ENCODE data around the gene CNOT8. TPM values are rescaled to one million over a fixed set of nuclear protein-coding genes. Genes with fewer than 3 reads are reported as not detected.

Gene CNOT8
- total RNA-seq, 1 experiment from 2014 or later, result 102 TPM

DNA sequence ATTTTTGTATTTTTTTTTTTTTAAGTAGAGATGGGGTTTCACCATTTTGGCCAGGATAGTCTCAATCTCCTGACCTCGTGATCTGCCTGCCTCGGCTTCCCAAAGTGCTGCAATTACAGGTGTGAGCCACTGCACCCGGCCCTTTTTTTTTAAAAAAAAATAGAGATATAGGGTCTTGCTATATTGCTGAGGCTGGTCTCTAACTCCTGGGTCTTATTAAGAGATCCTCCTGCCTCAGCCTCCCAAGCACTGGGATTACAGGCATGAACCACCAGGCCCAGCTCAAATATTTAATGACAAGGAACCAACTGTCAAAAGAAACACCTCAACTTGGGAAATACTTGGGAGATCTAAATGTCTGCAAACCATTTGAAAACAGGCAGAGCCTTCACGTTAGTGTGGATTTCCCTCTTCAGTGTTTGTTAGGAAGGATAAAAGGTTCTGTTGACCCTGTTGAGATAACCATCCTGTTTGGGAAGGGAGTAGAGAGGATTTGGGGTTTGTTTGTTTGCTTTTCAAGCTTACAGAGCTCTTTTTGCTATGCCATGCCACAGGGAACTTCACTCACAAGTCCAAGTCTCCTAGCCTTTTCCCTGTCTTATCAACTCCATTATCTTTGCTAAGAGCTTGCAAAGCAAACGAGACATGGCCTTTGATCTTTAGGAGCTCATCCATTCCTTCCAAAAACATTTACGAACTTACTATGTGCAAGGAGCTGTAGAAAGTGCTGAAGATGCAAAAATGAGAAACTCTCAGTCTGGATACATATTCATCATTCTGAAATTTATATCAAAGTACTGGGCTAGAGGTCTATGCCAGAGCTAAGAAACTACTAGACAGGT lies 15.5 kb upstream of the CNOT8 start:
- Histone ChIP-seq H3K36me3 (no peaks in the 10 kb centered on the region), H3K9me3 (replicated peaks) (no peaks in the 10 kb centered on the region), H3K27ac (no peak overlapping the region), H3K4me3 (no peak overlapping the region), H3K4me1 (replicated peaks) (no peaks in the 10 kb centered on the region), H3K27me3 (replicated peaks) (no peaks in the 10 kb centered on the region)
- DNase-seq (ENCODE audit: low read depth in 1 of 2, low spot score in 2 of 2), result no peak

DNA sequence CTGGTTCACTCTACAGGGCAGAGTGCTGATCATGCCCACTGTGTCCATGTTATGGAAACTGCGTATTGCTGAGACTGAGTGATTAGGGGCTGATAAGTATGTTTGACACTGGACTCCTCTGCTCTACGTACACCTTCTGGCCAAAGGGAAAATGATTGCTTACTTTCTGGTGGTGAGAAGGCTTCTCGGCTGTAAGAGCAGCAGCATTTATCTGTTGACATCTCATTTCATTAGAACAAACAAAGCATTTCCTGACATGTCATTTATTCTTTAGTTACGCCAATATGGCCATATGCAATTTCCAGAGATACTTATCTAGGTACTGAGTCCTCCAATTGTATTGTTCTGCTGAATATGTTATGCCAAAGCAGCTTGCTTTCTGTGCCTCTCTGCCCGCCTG lies 13.6 kb upstream of the CNOT8 start:
- H3K4me3 ChIP-seq, result no peak overlapping the region
- DNase-seq (ENCODE audit: low read depth in 1 of 2, low spot score in 2 of 2), result no peak
- no peak overlapping the region for H3K27ac ChIP-seq
- H3K36me3 ChIP-seq, result no peaks in the 10 kb centered on the region
- no peaks in the 10 kb centered on the region for H3K9me3 ChIP-seq (replicated peaks)
- no peaks in the 10 kb centered on the region; the same call in 1 of the 2 replicates for H3K4me1 ChIP-seq (replicated peaks)
- H3K27me3 ChIP-seq (replicated peaks), result no peaks in the 10 kb centered on the region

DNA sequence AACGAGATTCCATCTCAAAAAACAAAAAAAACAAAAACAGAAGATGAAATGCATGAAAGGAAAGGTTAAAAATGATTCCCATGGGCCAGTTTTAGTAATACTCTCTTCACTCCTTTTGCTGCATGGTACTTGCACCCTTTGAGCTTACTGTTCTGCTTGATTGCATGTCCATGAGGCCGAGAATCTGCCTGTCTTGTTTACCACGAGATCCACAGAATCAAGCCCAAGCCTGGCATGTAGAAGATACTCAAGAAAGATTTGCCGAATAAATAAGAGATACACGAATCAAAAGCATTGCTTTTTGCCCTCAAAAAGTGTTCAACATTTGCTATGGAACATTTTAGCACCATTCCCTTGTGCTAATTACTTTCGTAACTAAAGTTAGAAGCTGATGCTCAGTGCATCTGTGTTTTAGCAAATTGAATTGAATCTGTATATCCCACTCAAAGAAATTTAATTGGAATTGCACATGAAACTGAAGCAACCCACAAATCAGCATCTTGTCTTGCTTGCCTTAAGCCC lies 9.1 kb upstream of the CNOT8 start:
- Histone ChIP-seq H3K9me3 (replicated peaks) (no peaks in the 10 kb centered on the region), H3K36me3 (no peaks in the 10 kb centered on the region), H3K27ac (no peak overlapping the region), H3K27me3 (replicated peaks) (no peaks in the 10 kb centered on the region), H3K4me1 (replicated peaks) (peaks cover 9% of the 10 kb centered on the region), H3K4me3 (no peak overlapping the region)
- no peak for DNase-seq (ENCODE audit: low read depth in 1 of 2, low spot score in 2 of 2)

DNA sequence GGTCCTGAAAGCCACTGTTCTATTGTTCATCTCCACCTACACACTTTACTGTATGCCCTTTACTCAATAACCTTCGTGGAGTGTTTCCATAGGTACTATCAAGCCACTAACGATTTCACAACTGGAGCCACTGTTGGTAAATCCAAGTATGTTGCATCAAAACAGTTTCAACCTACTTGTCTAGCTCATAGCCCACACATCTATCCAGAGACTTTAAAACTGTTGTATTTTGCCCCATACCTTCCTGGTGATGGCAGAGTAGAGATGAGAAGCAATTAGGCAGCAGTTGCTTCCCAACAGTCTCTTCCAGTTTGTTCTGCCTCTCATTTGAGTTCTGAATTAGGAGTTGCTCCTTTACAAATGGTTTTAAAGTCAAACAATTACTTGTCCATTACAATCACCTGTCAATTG lies 8.6 kb upstream of the CNOT8 start:
- Histone ChIP-seq H3K9me3 (replicated peaks) (no peaks in the 10 kb centered on the region), H3K4me3 (no peak overlapping the region), H3K27me3 (replicated peaks) (no peaks in the 10 kb centered on the region), H3K36me3 (no peaks in the 10 kb centered on the region), H3K4me1 (replicated peaks) (peaks cover 9% of the 10 kb centered on the region), H3K27ac (no peak overlapping the region)
- no peak for DNase-seq (ENCODE audit: low read depth in 1 of 2, low spot score in 2 of 2)

DNA sequence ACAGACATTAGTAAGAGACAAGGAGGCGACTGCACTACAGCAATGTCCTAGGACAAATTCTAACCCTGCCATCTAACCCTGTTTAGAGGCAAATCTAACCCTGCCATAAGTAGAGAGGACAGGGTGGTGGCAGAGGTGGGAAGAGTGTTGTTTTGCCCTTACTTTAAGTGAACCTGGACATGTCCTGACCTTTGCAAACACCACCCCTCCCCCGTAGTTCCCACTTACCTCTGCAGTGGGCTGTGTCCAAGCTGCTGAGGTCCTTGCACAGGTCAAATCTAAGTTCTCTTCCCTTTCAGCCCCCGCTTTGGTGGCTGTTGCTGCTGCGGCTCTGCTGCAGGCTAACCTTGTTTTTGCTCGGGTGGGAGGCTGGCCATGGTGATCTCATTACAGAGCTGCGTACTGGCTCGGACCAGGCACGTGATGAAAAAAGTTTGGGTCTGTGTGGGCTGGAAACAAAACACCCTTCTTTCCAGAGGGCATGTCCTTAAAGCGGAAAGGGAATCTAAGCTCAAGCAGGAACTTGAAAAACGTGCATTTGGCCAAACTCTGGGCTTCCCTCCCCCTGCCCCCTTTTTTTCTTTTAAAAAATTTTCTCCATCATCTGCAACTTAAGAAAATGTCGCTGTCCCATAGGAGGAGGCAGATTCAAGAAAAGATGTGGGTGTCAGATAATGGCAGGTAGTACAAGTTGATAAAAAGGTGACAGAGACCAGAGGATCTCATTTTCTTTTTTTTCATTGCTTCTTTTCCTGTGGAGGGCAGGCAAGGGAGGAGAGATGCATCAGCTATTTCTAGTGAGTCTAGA lies 8.0 kb upstream of the CNOT8 start, which contains the start of gene FAXDC2:
TSS of gene FAXDC2 (minus strand) at position 349 of the 808 bp plus-strand sequence. CDS start 12,425 bp downstream, outside the sequence.
- Histone ChIP-seq H3K4me1 (replicated peaks) (peaks cover 9% of the 10 kb centered on the region), H3K9me3 (replicated peaks) (no peaks in the 10 kb centered on the region), H3K27ac (no peak within 1 kb of the TSS), H3K27me3 (replicated peaks) (no peaks in the 10 kb centered on the region), H3K4me3 (no peak within 1 kb of the TSS), H3K36me3 (no peaks in the 10 kb centered on the region)
- DNase-seq (ENCODE audit: low read depth in 1 of 2, low spot score in 2 of 2), result peak in 1 of 2 experiments; percentile 24

DNA sequence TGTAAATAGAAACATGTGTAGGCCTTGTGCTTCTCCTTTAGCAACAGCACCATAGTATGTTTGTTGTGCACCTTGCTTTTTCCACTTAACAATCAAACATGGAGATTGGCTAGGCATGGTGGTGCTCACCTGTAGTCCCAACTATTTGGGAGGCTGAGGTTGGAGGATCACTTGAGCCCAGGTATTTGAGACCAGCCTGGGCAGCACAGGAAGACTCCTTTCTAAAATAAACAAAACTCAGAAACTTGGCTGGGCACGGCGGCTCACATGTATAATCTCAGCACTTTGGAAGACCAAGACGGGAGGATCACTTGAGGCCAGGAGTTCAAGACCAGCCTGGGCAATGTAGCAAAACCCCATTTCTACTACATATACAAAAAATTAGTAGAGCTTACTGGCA lies 7.1 kb upstream of the CNOT8 start:
- Histone ChIP-seq H3K4me3 (no peak overlapping the region), H3K36me3 (no peaks in the 10 kb centered on the region), H3K27ac (no peak overlapping the region), H3K9me3 (replicated peaks) (no peaks in the 10 kb centered on the region), H3K4me1 (replicated peaks) (peaks cover 9% of the 10 kb centered on the region), H3K27me3 (replicated peaks) (no peaks in the 10 kb centered on the region)
- DNase-seq (ENCODE audit: low read depth in 1 of 2, low spot score in 2 of 2), result no peak

DNA sequence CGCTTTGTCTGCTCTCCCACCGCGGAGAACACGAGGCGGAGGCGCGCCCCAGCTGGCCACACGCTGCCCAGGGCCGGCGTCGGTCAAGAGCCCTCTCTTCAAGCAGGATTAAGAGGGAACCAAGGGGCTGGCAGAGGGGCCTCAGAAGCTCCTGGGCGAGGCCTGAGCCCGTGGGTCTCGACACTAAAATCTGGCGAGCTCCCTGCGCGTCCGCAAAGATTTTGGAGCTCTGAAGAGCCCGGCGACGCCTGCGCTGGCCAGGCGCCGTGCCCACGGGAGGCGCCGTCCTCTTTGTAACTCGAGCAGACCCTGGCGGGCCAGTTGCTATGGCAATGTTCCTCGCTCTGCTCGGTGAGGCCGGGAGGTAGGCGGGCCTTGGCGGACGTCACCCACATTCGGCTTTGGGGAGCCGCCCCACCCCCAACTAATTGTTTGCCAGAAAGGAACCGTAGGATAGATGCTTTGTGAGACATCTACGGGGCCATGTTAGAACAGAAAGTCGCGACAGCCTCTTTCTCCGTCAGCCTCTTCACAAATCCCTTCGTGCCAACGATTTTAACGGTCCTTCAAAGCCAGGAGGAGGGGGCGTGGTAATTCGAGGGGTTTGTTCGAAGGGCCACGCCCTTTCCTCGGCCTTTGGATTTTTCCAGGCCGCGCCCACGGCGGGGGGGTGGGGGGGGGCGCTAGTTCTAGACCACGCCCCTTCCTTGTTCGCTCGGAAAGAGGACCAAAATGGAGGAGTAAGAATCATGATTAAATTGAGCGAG lies 714 bp upstream of the CNOT8 start:
- DNase-seq (ENCODE audit: low read depth in 1 of 2, low spot score in 2 of 2), result peak; percentile 98 to 100
- 0 out of 2 replicates have a peak, but pooled peaks cover 3% of the 10 kb centered on the region for H3K36me3 ChIP-seq
- peaks cover 18% of the 10 kb centered on the region for H3K4me1 ChIP-seq (replicated peaks)
- no peaks in the 10 kb centered on the region for H3K9me3 ChIP-seq (replicated peaks)
- H3K4me3 ChIP-seq, result peak overlapping the region; percentile 61
- H3K27ac ChIP-seq, result peak overlapping the region; percentile 95
- H3K27me3 ChIP-seq (replicated peaks), result no peaks in the 10 kb centered on the region

DNA sequence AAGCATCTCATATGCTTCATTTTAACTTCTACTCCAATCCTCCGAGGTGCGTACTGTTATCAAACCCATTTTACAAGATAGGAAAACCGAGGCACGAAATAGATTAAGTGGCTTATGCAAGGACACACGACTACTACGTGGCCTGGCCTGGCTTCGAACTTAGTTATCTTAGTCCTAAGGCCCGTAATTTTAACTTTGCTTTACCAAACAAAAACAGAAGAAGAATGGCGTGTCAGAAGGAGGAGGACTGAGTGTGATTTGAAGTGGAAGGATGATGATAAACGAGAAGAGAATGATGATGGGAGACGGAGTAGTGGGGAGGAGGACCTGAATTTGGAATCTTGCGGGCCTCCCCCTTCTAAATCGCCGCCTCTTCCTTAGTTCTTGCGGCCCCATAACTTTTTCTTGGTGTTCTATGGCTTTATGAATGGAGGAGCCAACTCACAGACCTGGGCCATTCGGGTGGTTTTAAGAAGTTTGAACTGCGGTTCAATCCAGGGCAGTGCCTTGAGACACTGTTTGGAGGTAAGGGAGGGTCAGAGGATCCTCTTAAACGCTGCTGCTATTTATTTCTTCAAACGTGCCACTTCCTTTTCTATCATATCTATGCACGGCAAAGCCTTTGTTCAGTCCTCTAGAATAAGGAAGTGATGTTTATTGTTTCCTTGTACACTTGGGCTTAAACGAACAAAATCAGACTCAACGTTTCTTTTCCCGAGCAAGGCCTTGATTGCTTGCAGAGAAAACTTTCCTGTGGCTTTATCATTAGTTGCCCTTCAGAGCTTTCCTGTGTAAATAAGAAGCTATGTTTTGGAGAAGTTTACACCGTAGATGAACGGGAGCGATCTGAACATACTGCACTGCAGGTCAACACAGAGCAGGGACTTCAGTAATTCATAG lies 795 bp downstream of the CNOT8 start:
- DNase-seq (ENCODE audit: low read depth in 1 of 2, low spot score in 2 of 2), result peak in 1 of 2 experiments; percentile 51
- Histone ChIP-seq H3K4me3 (peak overlapping the region; percentile 61), H3K9me3 (replicated peaks) (no peaks in the 10 kb centered on the region), H3K36me3 (peaks cover 15% of the 10 kb centered on the region), H3K27ac (0 out of 2 replicates have a peak overlapping the region, but pooled peaks have one; percentile 95), H3K27me3 (replicated peaks) (no peaks in the 10 kb centered on the region), H3K4me1 (replicated peaks) (peaks cover 18% of the 10 kb centered on the region)

DNA sequence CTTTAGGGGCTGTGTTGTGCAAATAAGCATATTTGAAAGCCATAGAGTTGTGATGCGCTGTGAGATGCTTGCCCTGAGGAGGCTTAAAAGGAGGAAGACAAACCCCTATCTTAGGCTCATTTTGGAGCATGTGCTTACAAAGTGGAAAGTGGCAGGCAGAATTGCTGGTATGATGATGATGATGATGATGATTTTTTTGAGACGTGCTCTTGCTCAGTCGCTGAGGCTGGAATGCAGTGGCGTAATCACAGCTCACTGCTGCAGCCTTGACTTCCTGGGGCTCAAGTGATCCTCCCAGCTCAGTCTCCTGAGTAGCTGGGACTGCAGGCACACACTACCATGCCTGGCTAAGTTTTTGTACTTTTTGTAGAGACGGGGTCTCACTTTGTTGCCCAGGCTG lies 1.7 kb downstream of the CNOT8 start:
- H3K9me3 ChIP-seq (replicated peaks), result no peaks in the 10 kb centered on the region
- H3K27ac ChIP-seq, result no peak overlapping the region
- no peak for DNase-seq (ENCODE audit: low read depth in 1 of 2, low spot score in 2 of 2)

DNA sequence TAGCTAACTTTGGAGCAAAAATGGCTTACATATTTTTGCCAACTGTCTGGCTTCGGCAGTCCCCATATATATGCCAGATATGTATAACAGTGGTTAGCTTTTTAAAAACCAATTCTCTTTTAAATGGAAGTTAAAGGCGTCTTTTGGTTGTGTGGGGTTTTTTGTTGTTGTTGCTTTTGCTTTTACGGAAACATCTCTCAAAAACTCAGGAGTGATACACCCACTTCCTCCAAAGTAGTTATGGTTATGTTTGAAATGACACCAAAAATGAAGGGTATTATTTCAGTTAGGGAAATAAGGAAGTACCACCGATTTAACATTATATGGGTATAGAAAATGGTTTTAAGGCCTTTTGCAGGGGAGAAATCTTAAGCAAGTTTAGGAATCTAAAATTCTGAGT lies 2.3 kb downstream of the CNOT8 start:
- H3K27ac ChIP-seq, result no peak overlapping the region

More for the DNA sequence above, 1.7 kb downstream of the CNOT8 start:
- no peaks in the 10 kb centered on the region for H3K27me3 ChIP-seq (replicated peaks)
- peaks cover 18% of the 10 kb centered on the region for H3K4me1 ChIP-seq (replicated peaks)
- H3K4me3 ChIP-seq, result peak overlapping the region; percentile 61; the same call in 1 of the 2 replicates
- H3K36me3 ChIP-seq, result peaks cover 21% of the 10 kb centered on the region

DNA sequence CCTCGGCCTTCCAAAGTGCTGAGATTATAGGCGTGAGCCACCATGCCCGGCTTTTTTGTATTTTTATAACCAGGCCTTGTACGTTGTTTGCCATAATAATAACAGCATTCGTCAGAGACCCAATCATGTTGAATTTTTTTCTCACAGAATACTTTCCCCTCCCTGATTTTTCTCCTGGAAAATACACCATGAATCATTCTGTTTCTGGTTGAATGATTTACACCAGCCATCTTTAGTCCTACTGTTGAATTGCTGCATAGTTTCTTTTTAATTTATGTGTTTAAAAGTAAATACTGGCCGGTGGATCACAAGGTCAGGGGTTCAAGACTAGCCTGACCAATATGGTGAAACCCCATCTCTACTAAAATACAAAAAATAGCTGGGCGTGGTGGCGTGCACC lies 3.5 kb downstream of the CNOT8 start:
- Histone ChIP-seq H3K27ac (no peak overlapping the region), H3K4me3 (no peak overlapping the region), H3K4me1 (replicated peaks) (peaks cover 16% of the 10 kb centered on the region), H3K27me3 (replicated peaks) (no peaks in the 10 kb centered on the region), H3K36me3 (peaks cover 37% of the 10 kb centered on the region), H3K9me3 (replicated peaks) (no peaks in the 10 kb centered on the region)
- no peak for DNase-seq (ENCODE audit: low read depth in 1 of 2, low spot score in 2 of 2)

More for the DNA sequence above, 2.3 kb downstream of the CNOT8 start:
- Histone ChIP-seq H3K36me3 (peaks cover 28% of the 10 kb centered on the region), H3K4me3 (no peak overlapping the region), H3K4me1 (replicated peaks) (peaks cover 18% of the 10 kb centered on the region), H3K9me3 (replicated peaks) (no peaks in the 10 kb centered on the region), H3K27me3 (replicated peaks) (no peaks in the 10 kb centered on the region)
- no peak for DNase-seq (ENCODE audit: low read depth in 1 of 2, low spot score in 2 of 2)

DNA sequence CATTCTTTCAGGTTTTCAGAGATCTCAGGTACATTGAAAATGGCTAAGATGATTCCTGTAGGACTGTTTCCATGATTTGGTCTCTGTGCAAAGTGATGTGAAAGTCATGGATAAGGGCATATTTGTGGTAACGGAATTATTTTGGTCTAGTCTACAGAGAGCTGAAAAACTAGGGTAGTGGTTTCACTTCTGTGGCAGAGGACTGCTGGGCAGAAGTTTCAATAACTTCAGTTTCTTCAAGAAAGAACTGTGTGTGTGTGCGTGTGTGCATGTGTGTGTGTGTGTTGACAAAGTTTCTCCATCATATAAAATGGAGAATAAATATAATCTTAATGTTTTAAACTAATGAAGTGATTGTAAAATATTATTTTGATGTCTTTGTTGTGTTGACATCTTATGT lies 4.3 kb downstream of the CNOT8 start:
- peaks cover 41% of the 10 kb centered on the region for H3K36me3 ChIP-seq
- H3K9me3 ChIP-seq (replicated peaks), result no peaks in the 10 kb centered on the region
- H3K4me1 ChIP-seq (replicated peaks), result peaks cover 13% of the 10 kb centered on the region
- no peaks in the 10 kb centered on the region for H3K27me3 ChIP-seq (replicated peaks)
- H3K4me3 ChIP-seq, result no peak overlapping the region
- H3K27ac ChIP-seq, result no peak overlapping the region
- DNase-seq (ENCODE audit: low read depth in 1 of 2, low spot score in 2 of 2), result no peak

Measured in SJSA1 (cell line).